ENCODE results near the gene TADA1. TPM values are rescaled to one million over a fixed set of nuclear protein-coding genes. Genes with fewer than 3 reads are reported as not detected.

TADA1 gene
- total RNA-seq, 1 experiment from 2014 or later: 16.0 TPM

- TF ChIP-seq POLR2AphosphoS5 (IDR thresholded peaks at IDR 0.05; ENCODE audit: low read depth, low read length): no peak
- peak; percentile 87 for TF ChIP-seq SRF (IDR thresholded peaks at IDR 0.05; ENCODE audit: low read depth)
- TF ChIP-seq ZFX (IDR thresholded peaks at IDR 0.05): no peak
- no peak for TF ChIP-seq TCF7L2 (IDR thresholded peaks at IDR 0.05; ENCODE audit: borderline replicate concordance, extremely low read depth, insufficient read depth, insufficient read length)
Observed at GRCh38 chr1:166910396-166910994, 34.4 kb upstream of the TADA1 start (continued).

GRCh38 chr1:166908942-166909341 is 32.9 kb upstream of the TADA1 start:
- Histone ChIP-seq H3K27ac (ENCODE audit: low read depth, low read length) (no peak overlapping the region), H4K20me1 (ENCODE audit: insufficient read depth) (no peaks in the 10 kb centered on the region), H3K4me3 (replicated peaks in 1 of 2; ENCODE audit: low read depth in 1 of 2, low read length in 2 of 2) (no peak overlapping the region), H2AFZ (ENCODE audit: low read depth, low read length, poor library complexity, severe bottlenecking) (no peak overlapping the region), H3K9me2 (ENCODE audit: insufficient read depth) (no peaks in the 10 kb centered on the region), H3K36me3 (ENCODE audit: control insufficient read depth in 1 of 2, insufficient read depth in 2 of 2, low read length in 2 of 2) (no peaks in the 10 kb centered on the region), H3K79me2 (ENCODE audit: insufficient read depth, low read length) (no peaks in the 10 kb centered on the region), H3K4me2 (ENCODE audit: low read length) (no peak overlapping the region), H3K4me1 (ENCODE audit: control insufficient read depth in 1 of 2, insufficient read depth in 2 of 2, low read length in 2 of 2) (peaks cover 0 to 12% of the 10 kb centered on the region in 2 experiments; a peak in 3 of 4 replicates), H3K9ac (ENCODE audit: low read length) (no peak overlapping the region), H3K27me3 (ENCODE audit: insufficient read depth, low read length) (no peaks in the 10 kb centered on the region), H3K9me3 (ENCODE audit: control insufficient read depth in 1 of 2, insufficient read depth in 1 of 2, low read depth in 1 of 2, low read length in 2 of 2) (no peaks in the 10 kb centered on the region)
- ChIA-PET CTCF (interaction anchor here (1.9 to 7.0 kb wide), 3 partner anchors 32 to 152 kb away, joined by 11 to 324 read pairs (median 29); partner anchors contain the start of gene TADA1), POLR2A (interaction anchor here (2.1 kb wide), 1 partner anchor 149 kb away, joined by 6 read pairs; no protein-coding TSS in a partner anchor), RAD21 (ENCODE audit: low non-redundant PET in 1 of 2, low total read pairs in 2 of 2, uncharacterized antibody in 2 of 2, unreplicated experiment in 2 of 2) (interaction anchor here (2.7 to 2.8 kb wide), 3 partner anchors 148 to 151 kb away, joined by 18 to 69 read pairs (median 44); no protein-coding TSS in a partner anchor)
- BruUV-seq (replicated peaks): no TSS peak
- ATAC-seq (no peak), DNase-seq (ENCODE audit: low read depth, low spot score) (no peak)
- intact Hi-C loops (cut with micrococcal nuclease): no loop called here
- no peak for TF ChIP-seq TCF7L2 (IDR thresholded peaks at IDR 0.05; ENCODE audit: borderline replicate concordance, extremely low read depth, insufficient read depth, insufficient read length)
- no peak for TF ChIP-seq EGR1 (IDR thresholded peaks at IDR 0.05; ENCODE audit: low read depth)

GRCh38 chr1:166907763-166908162 is 31.7 kb upstream of the TADA1 start:
- no peak for ATAC-seq
- Histone ChIP-seq H3K9ac (ENCODE audit: low read length) (no peak overlapping the region), H3K4me3 (replicated peaks in 1 of 2; ENCODE audit: low read depth in 1 of 2, low read length in 2 of 2) (no peak overlapping the region), H3K4me1 (ENCODE audit: control insufficient read depth in 1 of 2, insufficient read depth in 2 of 2, low read length in 2 of 2) (peaks cover 0 to 8% of the 10 kb centered on the region in 2 experiments; a peak in 3 of 4 replicates), H3K9me2 (ENCODE audit: insufficient read depth) (no peaks in the 10 kb centered on the region), H3K9me3 (ENCODE audit: control insufficient read depth in 1 of 2, insufficient read depth in 1 of 2, low read depth in 1 of 2, low read length in 2 of 2) (no peaks in the 10 kb centered on the region), H3K4me2 (ENCODE audit: low read length) (no peak overlapping the region), H2AFZ (ENCODE audit: low read depth, low read length, poor library complexity, severe bottlenecking) (no peak overlapping the region), H3K27ac (ENCODE audit: low read depth, low read length) (no peak overlapping the region), H4K20me1 (ENCODE audit: insufficient read depth) (no peaks in the 10 kb centered on the region), H3K36me3 (ENCODE audit: control insufficient read depth in 1 of 2, insufficient read depth in 2 of 2, low read length in 2 of 2) (no peaks in the 10 kb centered on the region), H3K27me3 (ENCODE audit: insufficient read depth, low read length) (no peaks in the 10 kb centered on the region), H3K79me2 (ENCODE audit: insufficient read depth, low read length) (no peaks in the 10 kb centered on the region)
- CTCF ChIA-PET: interaction anchor here (7.0 kb wide), 1 partner anchor 153 kb away, joined by 324 read pairs; no protein-coding TSS in a partner anchor
- no TSS peak for BruUV-seq (replicated peaks)
- DNase-seq (ENCODE audit: low read depth, low spot score): no peak
- RAD21 ChIA-PET (ENCODE audit: low non-redundant PET in 1 of 2, low total read pairs in 2 of 2, uncharacterized antibody in 2 of 2, unreplicated experiment in 2 of 2): no interaction called here
- POLR2A ChIA-PET: interaction anchor here (2.1 kb wide), 1 partner anchor 150 kb away, joined by 6 read pairs; no protein-coding TSS in a partner anchor
- intact Hi-C loops (cut with micrococcal nuclease): no loop called here
- TF ChIP-seq EZH2phosphoT487 (IDR thresholded peaks at IDR 0.05; ENCODE audit: borderline replicate concordance): no peak
- TF ChIP-seq MAX (IDR thresholded peaks at IDR 0.05): no peak
- no peak for TF ChIP-seq EGR1 (IDR thresholded peaks at IDR 0.05; ENCODE audit: low read depth)
- TF ChIP-seq CTCF (IDR thresholded peaks at IDR 0.05 in 2 of 3, conservative IDR thresholded peaks at IDR 0.05 in 1 of 3; ENCODE audit: borderline replicate concordance in 1 of 3, insufficient read depth in 1 of 3, low read depth in 2 of 3, low read length in 2 of 3): no peak
- TF ChIP-seq FOSL1 (IDR thresholded peaks at IDR 0.05; ENCODE audit: low read depth): no peak
- TF ChIP-seq YY1 (IDR thresholded peaks at IDR 0.05; ENCODE audit: extremely low read depth, insufficient replicate concordance, low read depth, low read length): no peak
- no peak for TF ChIP-seq ATF3 (IDR thresholded peaks at IDR 0.05)
- TF ChIP-seq ELF1 (IDR thresholded peaks at IDR 0.05; ENCODE audit: borderline replicate concordance, low read depth): no peak
- TF ChIP-seq POLR2AphosphoS5 (IDR thresholded peaks at IDR 0.05; ENCODE audit: low read depth, low read length): no peak
- TF ChIP-seq CEBPB (IDR thresholded peaks at IDR 0.05; ENCODE audit: low read depth): no peak
- no peak for TF ChIP-seq CBX3 (IDR thresholded peaks at IDR 0.05; ENCODE audit: low read depth)
- no peak for TF ChIP-seq TCF7L2 (IDR thresholded peaks at IDR 0.05; ENCODE audit: borderline replicate concordance, extremely low read depth, insufficient read depth, insufficient read length)
- TF ChIP-seq JUND (IDR thresholded peaks at IDR 0.05): no peak
- TF ChIP-seq SIN3A (IDR thresholded peaks at IDR 0.05; ENCODE audit: low read depth): no peak
